Right cardiac atrium (tissue), 5 donors: ENCODE measurements around the gene ERBB2. TPM values are rescaled to one million over a fixed set of nuclear protein-coding genes. Genes with fewer than 3 reads are reported as not detected.
"Not testable (repeated sequence)": the region's sequence is repeated elsewhere in the genome, so short reads cannot be mapped to it uniquely, and the experiment has no call there.

Experiments
- ATAC-seq, 2 donors: fragments of 200-7000 bp; cut with Tn5 transposase; one replicate each; pipeline versions ENCODE4 v1.8.0 to v1.9.1; 2020; ENCODE audit warnings: moderate library complexity in 2 of 2, mild to moderate bottlenecking in 1 of 2
- DNase-seq, 3 donors: peaks; one replicate each; pipeline ENCODE4 v3.0.0-alpha.2; 2020
- H3K27ac ChIP-seq: one replicate; pipeline ENCODE4 v1.5.1; 2013; ENCODE audit warnings: mild to moderate bottlenecking, low read length, control low read depth, moderate library complexity
- H3K27me3 ChIP-seq: one replicate; pipeline ENCODE4 v1.6.1; 2013; ENCODE audit not compliant: control insufficient read depth, insufficient read depth
- H3K4me1 ChIP-seq: one replicate; pipeline ENCODE4 v1.6.1; 2013; ENCODE audit warnings: low read length; ENCODE audit not compliant: control insufficient read depth, insufficient read depth
- H3K4me3 ChIP-seq: one replicate; pipeline ENCODE4 v1.5.1; 2013; ENCODE audit warnings: low read length, control low read depth
- H3K9me3 ChIP-seq: one replicate; pipeline ENCODE4 v1.6.1; 2013; ENCODE audit warnings: low read length; ENCODE audit not compliant: control insufficient read depth
- WGBS: extraction: QIAGEN DNeasy Blood & Tissue Kit; methylation state at CpG from one replicate; pipeline ENCODE4 v1.1.7; 2013; 5-methylcytosine and 5-hydroxymethylcytosine counted together
- intact Hi-C, 4 donors: fragments of 100-400 bp; cut with DNase I; formaldehyde crosslinking; loops; one replicate each; pipeline versions ENCODE4 v1.11.0 to v1.14.0; 2022 to 2023
- polyA plus RNA-seq: library from polyadenylated mRNA; stranded (reverse); fragments of 200-250 nt; gene quantifications from one replicate; pipeline ENCODE4 v1.2.3, GENCODE V29; 2013
- total RNA-seq, 4 donors: library from RNA; stranded (reverse); fragmentation: NEBNext Ultra II Directional; extraction: Animal tissue kit (Norgen Biotek cat#: 25700); gene quantifications; one replicate each; pipeline ENCODE4 v1.2.1, GENCODE V29; 2021
- donor health status: healthy with polysubstance abuse.
- donor health status: DM: no; HTN: yes; CAD: no.
- donor health status: DM: no; HTN: no; CAD: no.
- donor health status: DM: no; HTN: yes; CAD: no; lungs with severe emphysema.
- donor health status: DM: yes; HTN: yes; CAD: no.

ERBB2 gene
- total and polyA plus RNA-seq, 5 donors, result 56.4 to 178 (median 102) TPM

GRCh38 chr17:39757931-39758873 lies 58.3 kb downstream of the ERBB2 start:
- intact Hi-C loops, result no loop called here
- no peaks in the 10 kb centered on the region for H3K27me3 ChIP-seq

GRCh38 chr17:39759204-39759603 lies 59.3 kb downstream of the ERBB2 start:
- intact Hi-C loops, result no loop called here
- no peak overlapping the region for H3K27ac ChIP-seq
- WGBS, result 90% methylated on average over 5 of the region's 5 CpGs

More at GRCh38 chr17:39757931-39758873, 58.3 kb downstream of the ERBB2 start:
- Histone ChIP-seq H3K4me3 (no peak overlapping the region), H3K9me3 (no peaks in the 10 kb centered on the region), H3K4me1 (no peaks in the 10 kb centered on the region), H3K27ac (no peak overlapping the region)
- no peak for DNase-seq
- no peak for ATAC-seq
- WGBS, result 65% methylated on average over 12 of the region's 12 CpGs

GRCh38 chr17:39761861-39762496 lies 62.1 kb downstream of the ERBB2 start:
- 90% methylated on average over 10 of the region's 10 CpGs for WGBS
- no peak overlapping the region for H3K27ac ChIP-seq
- no peaks in the 10 kb centered on the region for H3K4me1 ChIP-seq
- H3K27me3 ChIP-seq, result no peaks in the 10 kb centered on the region
- DNase-seq (no peak), ATAC-seq (no peak)
- no peaks in the 10 kb centered on the region for H3K9me3 ChIP-seq
- no peak overlapping the region for H3K4me3 ChIP-seq
- intact Hi-C loops, result no loop called here

More at GRCh38 chr17:39759204-39759603, 59.3 kb downstream of the ERBB2 start:
- Histone ChIP-seq H3K9me3 (no peaks in the 10 kb centered on the region), H3K27me3 (no peaks in the 10 kb centered on the region), H3K4me3 (no peak overlapping the region), H3K4me1 (no peaks in the 10 kb centered on the region)
- ATAC-seq (no peak), DNase-seq (no peak)

- ATAC-seq (no peak), DNase-seq (no peak)
- no peaks in the 10 kb centered on the region for H3K9me3 ChIP-seq
- 57% methylated on average over 5 of the region's 5 CpGs for WGBS
- H3K27ac ChIP-seq, result no peak overlapping the region
- intact Hi-C loops, result no loop called here
- no peaks in the 10 kb centered on the region for H3K27me3 ChIP-seq
- H3K4me3 ChIP-seq, result no peak overlapping the region
- no peaks in the 10 kb centered on the region for H3K4me1 ChIP-seq
These were observed 63.4 kb downstream of the ERBB2 start for GRCh38 chr17:39763051-39763820.

- DNase-seq, H3K27me3 ChIP-seq, H3K27ac ChIP-seq, H3K4me3 ChIP-seq, intact Hi-C loops, ATAC-seq, H3K9me3 ChIP-seq, H3K4me1 ChIP-seq: not testable (repeated sequence)
- WGBS, result 66% methylated on average over 3 of the region's 3 CpGs
These were observed 64.3 kb downstream of the ERBB2 start for GRCh38 chr17:39764171-39764570.

- DNase-seq (no peak), ATAC-seq (no peak)
- 55% methylated on average over 3 of the region's 3 CpGs for WGBS
- no peak overlapping the region for H3K4me3 ChIP-seq
- H3K27me3 ChIP-seq, result no peaks in the 10 kb centered on the region
- intact Hi-C loops, result no loop called here
- no peaks in the 10 kb centered on the region for H3K4me1 ChIP-seq
- H3K27ac ChIP-seq, result no peak overlapping the region
- H3K9me3 ChIP-seq, result no peaks in the 10 kb centered on the region
These were observed 65.3 kb downstream of the ERBB2 start for GRCh38 chr17:39765175-39765574.

- no peak overlapping the region for H3K4me3 ChIP-seq
- H3K27me3 ChIP-seq, result no peaks in the 10 kb centered on the region
- H3K27ac ChIP-seq, result no peak overlapping the region
- intact Hi-C loops, result no loop called here
- WGBS, result 87% methylated on average over 18 of the region's 18 CpGs
- DNase-seq (no peak), ATAC-seq (no peak)
- no peaks in the 10 kb centered on the region for H3K9me3 ChIP-seq
- H3K4me1 ChIP-seq, result no peaks in the 10 kb centered on the region
These were observed 65.9 kb downstream of the ERBB2 start for GRCh38 chr17:39765766-39766165.

GRCh38 chr17:39767147-39767546 lies 67.3 kb downstream of the ERBB2 start:
- intact Hi-C loops, result no loop called here
- Histone ChIP-seq H3K4me1 (no peaks in the 10 kb centered on the region), H3K9me3 (no peaks in the 10 kb centered on the region), H3K27ac (no peak overlapping the region), H3K4me3 (no peak overlapping the region), H3K27me3 (no peaks in the 10 kb centered on the region)
- no peak for DNase-seq
- ATAC-seq, result no peak
- WGBS, result 44% methylated on average over 3 of the region's 3 CpGs

- WGBS, result 71% methylated on average over 8 of the region's 8 CpGs
- Histone ChIP-seq H3K4me3 (no peak overlapping the region), H3K9me3 (no peaks in the 10 kb centered on the region), H3K27ac (no peak overlapping the region), H3K27me3 (no peaks in the 10 kb centered on the region), H3K4me1 (no peaks in the 10 kb centered on the region)
- ATAC-seq, result no peak
- intact Hi-C loops, result no loop called here
- DNase-seq, result no peak
These were observed 70.2 kb downstream of the ERBB2 start for GRCh38 chr17:39769974-39770587.

GRCh38 chr17:39772415-39772814 lies 72.6 kb downstream of the ERBB2 start:
- no peak for DNase-seq
- intact Hi-C loops, result no loop called here
- H3K4me1 ChIP-seq, result no peaks in the 10 kb centered on the region
- no peak overlapping the region for H3K4me3 ChIP-seq
- no peak for ATAC-seq
- no peaks in the 10 kb centered on the region for H3K9me3 ChIP-seq
- no peaks in the 10 kb centered on the region for H3K27me3 ChIP-seq
- no peak overlapping the region for H3K27ac ChIP-seq
